GM19397 (cell line): ENCODE measurements around the gene DPP10.
"Not testable (repeated sequence)": the region's sequence is repeated elsewhere in the genome, so short reads cannot be mapped to it uniquely, and the experiment has no call there.

Experiments
- ATAC-seq: cut with Tn5 transposase; IDR thresholded peaks from one replicate; pipeline ENCODE4 v1.9.1; 2021; ENCODE audit warnings: mild to moderate bottlenecking, moderate library complexity; ENCODE audit not compliant: unreplicated experiment

DPP10 gene

DNA sequence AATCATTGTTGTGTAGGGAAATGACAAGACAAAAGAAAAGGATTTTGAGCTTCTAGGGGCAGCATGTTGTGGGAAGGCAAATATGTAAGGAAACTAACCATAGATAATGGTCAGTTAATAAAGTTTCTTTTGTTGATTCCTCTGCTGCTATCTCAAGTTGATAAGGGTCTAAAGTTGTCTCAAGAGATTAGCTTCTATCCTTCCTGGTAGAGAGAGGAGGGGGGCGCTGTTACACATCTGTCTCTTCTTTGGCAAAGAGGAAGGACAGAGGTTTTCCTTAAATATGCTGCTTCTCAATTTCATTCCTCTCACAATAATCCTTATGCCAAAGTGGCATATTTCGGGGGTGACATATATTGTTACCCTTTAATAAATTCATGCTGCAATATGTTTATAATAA, 944.0 kb downstream of the DPP10 start:
- ATAC-seq, result no peak

DNA sequence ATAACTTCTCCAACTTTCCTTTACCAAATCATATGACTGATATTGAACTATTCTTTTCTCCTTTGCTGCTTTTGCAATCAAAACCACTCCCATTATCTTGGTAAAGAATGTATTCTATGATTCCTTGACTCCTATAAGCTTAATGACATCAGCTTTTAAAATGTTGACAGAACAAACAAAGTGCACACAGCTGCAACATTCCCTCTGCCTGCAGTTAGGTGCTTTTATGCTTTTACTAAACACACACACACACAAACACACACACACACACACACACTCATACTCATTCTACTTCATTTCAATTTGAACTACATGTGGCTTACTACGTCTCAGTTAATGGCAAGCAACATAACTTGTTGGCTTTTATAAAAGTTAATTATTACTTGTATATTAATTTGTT, 946.6 kb downstream of the DPP10 start:
- no peak for ATAC-seq

DNA sequence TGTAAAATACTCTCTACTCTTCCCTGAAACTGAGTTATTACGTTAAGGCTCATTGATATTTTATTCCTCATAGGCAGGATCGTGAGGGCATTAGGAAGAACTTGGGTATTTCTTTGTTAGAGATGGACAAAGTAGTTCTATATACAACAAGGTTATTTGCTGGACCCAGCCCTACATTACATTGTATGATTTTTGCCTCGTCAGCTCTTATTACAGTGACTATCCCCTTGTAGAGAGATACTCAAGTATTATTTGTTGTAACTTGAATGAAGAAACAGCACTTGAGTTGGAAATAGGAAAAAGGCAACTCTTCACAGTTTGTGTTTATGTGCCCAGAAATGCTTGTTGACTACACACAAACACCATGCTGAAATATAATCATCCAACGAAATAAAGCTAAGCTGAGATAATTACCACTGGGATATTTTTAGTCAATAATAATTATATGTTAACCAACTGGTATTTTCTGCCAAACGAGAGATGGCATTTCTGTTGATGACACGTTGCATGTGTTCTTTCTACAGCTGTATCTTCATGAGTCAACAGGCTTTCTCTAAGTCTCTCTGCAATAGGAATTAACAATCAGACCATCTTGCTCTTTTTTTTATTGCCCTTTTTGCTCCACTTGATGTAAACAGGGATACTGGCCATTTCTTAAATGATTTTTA, 947.6 kb downstream of the DPP10 start:
- no peak for ATAC-seq

DNA sequence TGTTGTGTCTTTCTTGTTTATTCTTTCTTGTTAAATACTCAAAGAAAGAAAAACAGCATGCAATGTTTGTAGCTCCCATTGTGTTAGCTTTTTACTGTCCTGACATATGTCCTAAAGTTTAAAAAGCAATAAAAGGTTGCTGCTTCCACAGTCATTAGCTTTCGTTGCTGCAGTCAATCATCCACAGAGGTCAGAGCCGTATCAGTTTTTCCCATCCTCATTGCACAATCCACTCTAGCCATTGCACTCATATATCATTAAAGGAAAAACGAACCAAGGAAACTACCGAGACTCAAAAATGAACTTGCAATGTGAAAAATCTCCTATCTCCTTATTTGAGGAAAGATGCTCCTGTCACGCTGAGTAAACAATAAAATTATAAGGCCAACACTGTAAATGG, 954.1 kb downstream of the DPP10 start:
- ATAC-seq, result no peak

DNA sequence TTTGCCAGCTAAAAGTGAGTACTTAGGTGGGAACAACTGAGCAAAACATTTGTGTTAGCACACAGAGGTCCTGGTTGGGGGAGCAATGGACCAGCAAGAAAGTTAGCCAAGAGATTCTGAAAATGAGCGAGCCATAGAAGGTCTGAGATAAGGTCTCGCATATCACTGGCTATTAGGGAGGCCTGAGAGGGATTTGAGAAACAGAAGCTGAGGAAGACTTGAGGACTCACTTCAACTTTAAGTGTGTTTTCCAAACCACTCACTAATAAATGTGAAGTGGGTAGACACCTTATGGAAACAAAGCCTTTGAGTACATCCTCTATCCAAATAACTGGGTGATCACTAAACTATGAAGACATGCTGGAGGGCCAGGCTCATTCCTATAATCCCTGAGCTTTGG, 958.5 kb downstream of the DPP10 start:
- ATAC-seq, result no peak

DNA sequence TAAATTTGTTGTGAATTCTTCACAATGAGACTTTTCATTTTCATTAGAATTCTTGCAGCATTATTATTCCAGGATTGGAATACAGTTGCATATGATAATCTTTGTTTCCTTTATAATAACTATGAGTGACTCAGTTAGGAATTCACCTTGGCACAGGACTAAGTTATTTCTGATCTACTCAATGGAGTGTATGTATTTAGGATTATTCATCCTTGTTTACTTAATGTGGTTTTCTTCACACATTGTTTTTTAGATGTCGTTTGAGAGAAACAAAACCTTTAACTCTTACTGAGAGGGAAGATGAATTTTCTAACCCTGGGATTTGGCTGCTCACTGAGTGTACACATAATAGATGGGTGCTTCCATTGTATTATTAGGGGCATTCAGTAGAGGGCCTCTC, 970.1 kb downstream of the DPP10 start:
- no peak for ATAC-seq

DNA sequence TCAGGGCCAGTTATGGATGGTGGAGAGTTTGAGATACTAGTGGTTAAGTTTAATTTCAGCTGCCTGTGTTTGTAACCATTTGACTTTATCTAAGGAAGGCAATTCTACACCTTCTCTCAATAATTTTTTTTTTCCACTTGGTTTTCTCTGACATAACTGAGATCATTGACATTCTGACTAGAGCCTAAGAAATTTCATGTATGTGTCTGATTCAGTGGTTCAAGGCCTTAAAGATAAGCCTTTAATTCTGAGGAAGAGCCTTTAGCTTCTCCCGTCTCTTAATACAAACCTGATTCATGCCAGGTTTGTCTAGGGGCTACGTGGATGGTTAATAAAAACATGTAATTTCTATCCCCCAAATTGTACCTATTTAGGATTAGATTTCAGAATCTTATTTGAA, 971.4 kb downstream of the DPP10 start:
- ATAC-seq, result no peak

DNA sequence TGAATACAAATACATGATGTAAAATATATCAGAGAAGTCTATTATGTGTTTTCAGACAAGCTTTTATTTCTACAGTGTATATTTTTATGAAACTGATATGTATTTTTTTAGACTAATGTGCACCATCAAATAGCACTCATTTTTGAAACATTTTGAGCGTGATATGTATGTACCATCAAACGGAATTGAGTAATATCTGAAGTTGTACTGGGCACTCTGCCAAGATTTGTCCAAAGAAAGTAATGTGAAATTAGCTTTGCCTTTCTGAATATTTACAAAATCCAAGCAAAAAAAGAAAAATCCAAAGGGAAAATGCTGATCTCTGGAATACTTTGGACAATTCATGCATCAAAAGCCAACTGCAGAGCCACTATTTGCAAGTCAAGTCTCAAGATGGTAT, 972.0 kb downstream of the DPP10 start:
- ATAC-seq, result no peak

DNA sequence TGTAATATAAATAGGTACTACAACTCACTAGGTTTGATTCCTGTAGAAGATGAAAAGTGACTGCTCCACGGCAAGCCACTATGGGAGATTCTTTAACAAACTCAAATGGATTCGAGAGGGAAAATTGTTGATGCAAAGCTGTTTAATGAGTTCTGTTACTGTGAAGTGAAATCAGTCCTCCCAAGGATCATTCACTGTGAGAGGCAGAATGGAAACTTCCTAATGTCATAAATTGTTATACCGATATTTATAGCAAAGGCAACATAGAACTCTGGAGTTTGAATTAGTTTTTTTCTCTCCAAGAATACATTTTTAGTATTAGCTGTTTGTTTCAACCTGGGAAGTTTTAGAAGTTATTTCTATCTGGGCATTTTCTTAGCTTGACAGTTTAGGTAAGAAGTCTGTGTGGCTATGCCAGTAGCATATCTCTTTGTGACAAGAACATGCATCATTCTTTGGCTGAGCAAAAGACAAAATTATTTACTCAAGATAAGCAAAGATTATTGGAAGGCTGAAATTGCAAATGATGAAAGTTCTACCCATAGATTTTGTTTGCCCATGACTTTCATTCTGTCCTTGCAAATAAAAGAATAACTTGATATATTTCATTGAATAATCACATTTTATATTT, 979.7 kb downstream of the DPP10 start:
- ATAC-seq, result no peak

DNA sequence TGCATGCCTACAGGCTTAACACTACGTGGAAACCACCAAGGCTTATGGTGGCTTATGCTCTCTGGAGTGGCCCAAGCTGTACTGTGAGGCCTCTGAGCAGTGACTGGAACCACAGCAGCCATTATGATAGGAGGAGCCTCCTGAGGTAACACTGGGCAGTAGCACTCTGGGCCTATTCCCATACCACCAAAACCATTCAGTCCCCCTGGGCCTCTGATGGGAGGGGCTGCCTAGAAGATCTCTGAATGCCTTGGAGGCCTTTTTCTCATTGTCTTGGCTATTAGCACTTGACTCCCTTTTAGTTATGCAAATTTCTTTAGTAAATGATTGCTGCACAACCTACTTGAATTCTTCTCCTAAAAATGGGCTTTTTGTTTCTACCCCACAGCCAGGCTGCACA, 985.0 kb downstream of the DPP10 start:
- ATAC-seq, result no peak

DNA sequence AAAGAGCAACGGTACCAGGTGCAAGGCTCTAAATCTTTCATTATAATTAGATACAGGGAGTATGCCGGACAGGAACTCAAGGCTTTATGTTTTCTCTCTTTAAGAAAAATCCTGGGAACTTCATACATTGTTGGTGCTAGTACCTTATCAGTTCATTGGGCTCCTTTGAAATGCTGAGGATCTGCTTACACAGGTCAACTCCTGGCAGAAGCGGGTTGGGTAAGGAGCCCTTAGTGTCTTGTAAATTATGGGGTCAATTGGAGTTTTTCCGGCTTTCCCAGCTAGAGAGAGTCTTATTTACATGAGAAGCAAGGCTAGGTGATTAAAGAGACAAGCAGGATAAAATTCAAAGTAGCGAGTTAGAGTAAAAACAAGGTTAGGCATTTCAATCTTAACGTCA, 998.3 kb downstream of the DPP10 start:
- ATAC-seq, result not testable (repeated sequence)

DNA sequence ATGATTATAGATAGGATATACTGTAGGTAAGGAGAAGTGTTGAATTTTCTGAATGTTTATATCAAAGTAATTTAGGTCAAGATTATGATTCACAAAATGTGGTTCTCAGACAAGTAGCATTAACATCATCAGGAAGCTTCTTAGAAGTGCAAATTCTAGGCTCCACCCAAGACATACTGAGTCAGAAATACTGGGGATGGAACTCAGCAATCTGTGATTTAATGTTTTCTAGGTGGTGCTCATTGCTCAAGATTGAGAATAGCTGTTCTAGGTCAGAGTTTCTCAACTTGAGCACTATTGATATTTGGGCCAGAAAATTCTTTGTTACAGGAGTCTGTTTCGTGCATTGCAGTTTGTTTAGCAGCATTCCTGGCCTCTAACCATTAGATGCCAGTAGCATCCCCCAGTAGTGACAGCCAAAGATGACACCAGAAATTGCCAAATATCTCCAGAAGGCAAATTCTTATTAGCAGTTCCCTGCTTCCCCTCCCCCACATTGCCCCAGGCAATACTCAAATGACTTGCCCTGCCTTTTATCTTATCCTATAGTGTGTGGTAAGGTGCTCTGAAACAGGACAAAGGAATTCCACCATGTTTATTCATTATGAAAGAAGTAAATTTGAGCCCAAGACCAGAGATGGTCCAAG, 1001.2 kb downstream of the DPP10 start:
- no peak for ATAC-seq

DNA sequence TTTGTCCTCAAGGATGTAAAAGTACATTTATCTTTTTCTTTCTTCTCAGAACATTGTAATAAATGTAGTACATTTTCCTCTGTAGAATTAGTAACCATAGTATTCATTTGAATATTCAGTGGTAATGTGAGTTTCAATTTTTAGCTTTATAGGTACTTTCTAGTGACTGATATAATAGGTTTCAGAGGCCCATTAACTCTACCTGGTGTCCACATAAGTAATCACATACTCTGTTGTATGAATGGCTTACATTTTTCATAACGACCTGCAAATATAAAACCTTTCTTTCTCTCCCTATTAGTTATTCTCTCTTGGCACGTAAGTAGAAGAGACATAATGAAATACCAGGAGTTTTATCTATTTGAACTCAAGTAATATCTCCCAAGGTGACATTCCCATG, 1017.6 kb downstream of the DPP10 start:
- ATAC-seq, result no peak

DNA sequence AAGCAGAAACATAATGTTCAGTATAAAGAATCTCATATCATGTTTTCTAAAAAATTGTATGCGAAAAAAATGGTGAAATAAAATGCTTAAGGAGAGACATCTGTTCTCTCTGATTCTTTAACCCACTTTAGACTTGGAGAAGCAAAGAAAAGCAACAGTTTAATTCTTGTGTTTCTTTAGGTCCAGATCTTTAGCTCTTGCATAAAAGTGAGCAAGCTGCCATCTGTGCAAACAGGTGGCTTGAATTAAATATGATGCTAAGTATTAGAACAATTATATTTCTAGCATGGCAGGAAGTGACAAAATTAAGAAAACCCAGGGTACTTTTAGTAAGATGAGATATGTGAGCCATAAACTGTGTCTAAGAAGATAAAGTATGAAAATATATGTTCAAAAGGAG, 1038.3 kb downstream of the DPP10 start:
- ATAC-seq, result no peak

DNA sequence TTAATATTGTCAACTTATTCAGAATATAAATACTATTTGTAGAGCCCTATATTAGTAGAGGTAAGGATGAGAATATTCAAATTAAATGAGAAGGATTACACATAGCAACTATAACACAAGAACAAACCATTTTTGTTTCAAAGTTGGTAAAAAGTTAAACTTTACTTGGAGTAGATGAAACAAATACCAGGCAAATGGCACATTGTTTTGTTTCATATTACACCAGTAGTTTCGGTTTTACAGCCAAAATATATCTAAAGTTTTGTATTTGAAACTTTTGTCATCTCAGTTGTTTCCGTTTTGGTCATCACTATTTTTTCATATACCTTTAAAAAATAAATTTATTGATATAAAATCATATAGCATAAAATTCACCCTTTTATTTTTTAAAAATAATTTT, 1039.4 kb downstream of the DPP10 start:
- ATAC-seq, result no peak

DNA sequence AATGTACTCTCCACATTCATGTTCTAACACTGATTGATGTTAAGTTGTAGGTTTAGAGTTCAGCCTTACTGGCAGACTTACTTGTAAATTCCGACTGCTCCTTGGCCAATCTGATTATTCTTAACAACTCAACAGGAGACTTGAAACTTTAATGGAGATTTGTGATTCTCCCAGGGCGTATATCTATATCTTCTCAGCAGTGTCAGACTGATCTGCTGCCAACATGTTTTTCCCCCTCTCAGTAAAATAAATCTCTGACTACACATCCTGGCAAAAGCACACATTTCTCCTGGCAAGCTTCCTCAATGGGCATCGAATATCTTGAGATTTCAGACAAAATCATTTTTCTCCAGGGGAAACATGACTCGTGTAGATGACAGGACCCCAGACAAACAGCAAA, 1041.2 kb downstream of the DPP10 start:
- ATAC-seq, result no peak

DNA sequence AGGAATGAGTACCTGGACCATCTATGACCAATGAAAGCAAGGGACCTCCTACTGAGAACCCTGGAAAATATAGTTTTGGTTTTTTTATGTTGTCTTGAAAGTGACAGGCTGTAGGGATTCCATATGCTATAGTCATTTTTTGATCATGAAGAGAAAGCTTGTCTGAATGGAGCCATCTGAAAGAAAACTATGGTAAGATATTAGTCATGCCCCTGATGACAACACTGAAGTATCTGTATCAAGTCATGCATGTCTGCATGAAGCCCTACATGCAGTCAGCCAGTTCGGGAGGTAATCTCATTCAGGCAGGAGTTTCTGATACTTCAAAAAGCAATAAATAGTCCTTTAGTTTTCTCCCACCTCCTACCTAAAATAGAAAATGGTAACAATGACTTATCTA, 1042.0 kb downstream of the DPP10 start:
- ATAC-seq, result no peak

DNA sequence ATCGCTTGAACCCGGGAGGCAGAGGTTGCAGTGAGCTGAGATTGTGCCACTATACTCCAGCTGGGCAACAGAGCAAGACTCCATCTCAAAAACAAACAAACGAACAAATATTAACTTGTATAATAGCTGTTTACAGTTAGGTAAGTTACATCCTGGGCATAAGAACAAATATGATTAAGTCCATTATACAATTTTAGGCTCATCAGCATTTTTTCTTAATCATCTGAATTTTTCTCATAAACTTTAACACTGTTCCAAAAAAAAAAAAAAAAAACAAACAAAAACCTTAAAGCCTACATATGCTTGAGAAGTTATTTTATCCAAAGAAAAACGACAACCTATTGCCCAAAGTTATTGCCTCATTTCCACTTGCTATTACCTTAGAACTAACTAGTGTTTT, 1042.5 kb downstream of the DPP10 start:
- ATAC-seq, result no peak

DNA sequence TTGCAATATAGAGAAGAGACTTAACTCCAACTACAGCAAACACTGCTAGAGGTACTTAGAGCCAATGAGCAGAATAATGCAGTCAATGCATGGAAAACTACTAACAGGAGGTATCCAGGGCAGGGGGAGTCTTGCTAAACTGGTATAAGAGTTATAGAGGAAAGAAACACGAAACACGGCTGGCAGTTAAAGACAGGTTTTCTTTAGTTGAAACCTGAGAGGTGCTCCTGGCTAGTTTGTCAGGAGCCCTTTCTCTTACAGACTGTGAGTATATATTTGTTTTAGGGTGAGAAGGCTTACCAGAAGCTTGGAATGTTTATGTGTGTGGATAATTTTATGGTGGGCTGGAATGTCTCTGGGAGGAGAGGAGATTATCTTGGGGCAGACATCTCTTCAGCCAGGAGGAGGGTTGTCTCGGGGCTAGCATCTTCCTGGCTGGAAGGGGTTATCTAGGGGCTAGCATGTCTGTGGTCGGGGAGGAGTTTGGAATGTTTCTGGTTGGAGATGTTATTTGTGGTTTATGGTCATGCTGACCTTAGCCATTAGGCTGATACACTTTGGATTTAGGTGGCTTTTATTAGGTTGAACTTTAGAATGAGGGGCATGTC, 1048.8 kb downstream of the DPP10 start:
- no peak for ATAC-seq

DNA sequence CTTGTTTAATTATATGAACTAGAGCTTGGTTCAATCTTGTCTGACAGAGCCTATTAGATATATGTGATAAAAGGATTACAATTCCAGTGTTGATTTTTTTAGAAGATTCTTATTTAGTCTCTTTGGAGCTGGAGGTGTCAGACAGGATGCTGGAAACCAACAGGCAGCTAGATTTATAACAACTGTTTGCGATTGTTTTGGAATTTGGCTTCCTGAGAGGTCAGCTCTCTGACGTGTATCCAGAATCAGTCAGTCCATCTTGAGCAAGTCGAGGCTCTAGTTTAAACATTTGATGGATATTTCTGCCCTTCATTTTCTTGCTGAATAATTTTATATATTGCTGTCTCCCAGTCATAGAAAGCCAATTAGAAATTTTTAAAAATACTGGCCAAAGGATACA, 1062.9 kb downstream of the DPP10 start:
- no peak for ATAC-seq

DNA sequence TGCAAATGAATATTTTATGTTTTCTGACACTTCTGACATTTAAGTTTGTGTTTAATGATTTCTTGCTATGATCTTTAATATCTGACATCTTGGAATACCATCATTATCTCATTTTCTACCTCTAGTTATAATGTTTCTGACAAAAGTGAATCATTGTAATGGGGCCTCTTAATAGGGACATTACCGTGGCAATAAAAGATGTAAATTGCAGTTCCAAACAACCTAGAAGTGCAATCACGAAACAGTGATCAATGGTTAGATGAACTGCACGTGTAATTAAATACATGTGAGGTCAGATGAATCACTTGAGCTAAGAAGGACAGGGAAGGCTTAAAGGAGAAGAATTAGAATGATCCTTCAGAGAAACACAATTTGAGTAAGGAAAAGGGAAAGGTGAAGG, 1078.3 kb downstream of the DPP10 start:
- ATAC-seq, result no peak

DNA sequence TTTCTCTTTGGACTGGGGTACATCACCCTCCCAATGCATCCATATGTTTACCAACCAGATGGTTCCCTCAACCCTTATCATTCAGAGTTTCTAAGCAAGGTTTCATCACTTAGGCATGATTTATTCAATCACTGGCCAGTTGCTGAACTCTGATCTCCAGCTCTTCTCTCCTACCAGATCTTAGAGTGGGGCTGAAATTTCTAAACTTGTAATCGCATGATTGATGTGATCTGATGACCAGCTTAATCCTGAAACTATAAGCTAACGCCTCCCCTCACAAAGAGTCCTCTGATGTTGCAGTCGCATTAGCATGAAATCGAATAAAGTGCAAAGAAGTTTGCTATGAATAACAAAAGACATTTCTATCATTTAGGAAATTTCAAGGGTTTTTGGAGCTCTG, 1082.0 kb downstream of the DPP10 start:
- no peak for ATAC-seq
